Stimulated activated naive CD4-positive, alpha-beta T cell (primary cell): Measurements from ENCODE around the gene WDR64.

Experiments used
- DNase-seq, 6 experiments: peaks; one replicate each; lab custom pipeline; 2025; lab: John Stamatoyannopoulos, UW

The WDR64 gene

DNA sequence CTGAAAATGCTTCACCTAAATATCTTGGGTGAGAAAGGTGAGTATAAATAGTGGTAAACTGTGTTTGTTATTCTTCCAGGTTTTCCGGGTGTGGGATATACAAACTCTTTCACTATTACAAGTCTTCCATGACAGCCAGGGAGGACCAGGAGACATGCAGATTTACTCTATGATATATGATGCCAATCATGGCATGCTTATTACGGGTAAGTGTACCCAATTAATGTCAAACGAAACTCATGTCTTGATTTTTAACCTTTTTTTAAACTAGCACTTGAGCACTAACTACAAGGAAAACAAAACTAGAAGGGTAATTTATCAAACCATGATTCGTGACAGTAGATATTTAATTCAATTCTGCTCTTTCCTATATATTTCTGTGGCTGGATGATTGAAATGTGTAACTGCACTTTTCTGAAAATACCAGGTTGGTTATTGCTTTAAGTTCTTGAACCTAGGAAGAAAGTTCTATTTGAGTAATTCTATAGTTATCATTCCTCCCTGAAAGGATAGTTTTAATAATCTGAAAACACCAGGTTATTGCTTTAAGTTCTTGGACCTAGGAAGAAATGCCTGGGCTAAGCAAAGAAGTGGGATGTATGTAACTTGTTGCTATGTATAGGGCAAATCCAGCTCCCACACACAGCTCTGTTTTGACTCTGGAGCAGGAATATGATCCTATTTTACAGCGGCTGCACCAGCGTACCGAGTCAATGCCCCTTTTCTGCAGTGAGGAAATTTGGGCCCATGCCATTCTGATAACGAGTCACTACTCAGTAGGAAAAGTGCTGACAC lies 86.4 kb downstream of the WDR64 start:
- DNase-seq, result no peak

DNA sequence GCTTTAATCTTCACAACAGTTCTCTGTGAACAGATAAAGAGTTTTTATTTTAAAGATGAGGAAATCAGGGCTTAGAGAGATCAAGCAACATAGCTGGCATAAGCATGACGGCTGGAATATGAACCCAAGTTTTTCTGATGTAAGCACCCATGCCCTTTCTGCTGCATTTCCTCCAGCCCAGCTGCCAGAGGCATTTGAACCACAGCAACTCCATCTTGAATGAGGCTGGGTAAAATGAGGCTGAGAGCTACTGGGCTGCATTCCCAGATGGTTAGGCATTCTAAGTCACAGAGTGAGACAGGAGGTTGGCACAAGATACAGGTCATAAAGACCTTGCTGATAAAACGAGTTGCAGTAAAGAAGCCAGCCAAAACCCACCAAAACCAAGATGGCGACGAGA lies 90.0 kb downstream of the WDR64 start:
- DNase-seq, result no peak

DNA sequence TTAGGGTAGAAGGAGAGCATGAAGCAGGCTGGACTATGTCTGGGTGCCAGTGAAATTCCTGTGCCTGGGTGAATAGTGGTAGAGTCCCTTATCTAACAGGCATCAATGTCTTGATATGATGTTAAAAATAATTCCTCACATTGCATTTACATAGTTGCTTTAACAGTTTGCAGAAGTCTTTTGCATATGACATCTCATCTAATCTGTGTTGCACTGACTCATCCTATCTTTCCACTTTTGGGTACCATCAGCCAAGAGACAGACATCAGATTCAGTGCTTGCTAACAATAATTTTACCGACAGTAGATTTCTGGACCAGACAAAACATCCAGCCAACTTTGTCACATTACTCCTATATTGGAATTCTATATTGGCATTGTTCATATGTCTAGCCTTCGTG lies 92.5 kb downstream of the WDR64 start:
- DNase-seq, result no peak

DNA sequence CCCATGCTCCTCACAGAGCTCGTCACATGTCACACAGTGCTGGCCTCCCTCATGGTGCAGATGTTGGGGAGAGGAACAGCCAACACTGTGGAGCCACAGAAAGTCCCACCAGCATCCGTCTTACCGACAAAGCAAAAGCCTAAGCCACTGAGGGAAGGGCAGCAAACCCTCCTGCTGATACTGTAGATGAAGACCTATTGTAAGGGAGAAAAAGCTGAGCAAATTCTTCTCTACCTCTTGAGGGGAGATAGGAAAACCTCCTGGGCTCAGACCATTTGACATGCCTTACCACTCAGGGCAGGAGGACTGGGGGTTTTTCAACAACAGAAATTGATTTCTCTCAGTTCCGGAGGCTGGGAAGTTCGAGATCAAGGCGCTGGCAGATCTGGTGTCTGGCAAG lies 95.9 kb downstream of the WDR64 start:
- no peak for DNase-seq

DNA sequence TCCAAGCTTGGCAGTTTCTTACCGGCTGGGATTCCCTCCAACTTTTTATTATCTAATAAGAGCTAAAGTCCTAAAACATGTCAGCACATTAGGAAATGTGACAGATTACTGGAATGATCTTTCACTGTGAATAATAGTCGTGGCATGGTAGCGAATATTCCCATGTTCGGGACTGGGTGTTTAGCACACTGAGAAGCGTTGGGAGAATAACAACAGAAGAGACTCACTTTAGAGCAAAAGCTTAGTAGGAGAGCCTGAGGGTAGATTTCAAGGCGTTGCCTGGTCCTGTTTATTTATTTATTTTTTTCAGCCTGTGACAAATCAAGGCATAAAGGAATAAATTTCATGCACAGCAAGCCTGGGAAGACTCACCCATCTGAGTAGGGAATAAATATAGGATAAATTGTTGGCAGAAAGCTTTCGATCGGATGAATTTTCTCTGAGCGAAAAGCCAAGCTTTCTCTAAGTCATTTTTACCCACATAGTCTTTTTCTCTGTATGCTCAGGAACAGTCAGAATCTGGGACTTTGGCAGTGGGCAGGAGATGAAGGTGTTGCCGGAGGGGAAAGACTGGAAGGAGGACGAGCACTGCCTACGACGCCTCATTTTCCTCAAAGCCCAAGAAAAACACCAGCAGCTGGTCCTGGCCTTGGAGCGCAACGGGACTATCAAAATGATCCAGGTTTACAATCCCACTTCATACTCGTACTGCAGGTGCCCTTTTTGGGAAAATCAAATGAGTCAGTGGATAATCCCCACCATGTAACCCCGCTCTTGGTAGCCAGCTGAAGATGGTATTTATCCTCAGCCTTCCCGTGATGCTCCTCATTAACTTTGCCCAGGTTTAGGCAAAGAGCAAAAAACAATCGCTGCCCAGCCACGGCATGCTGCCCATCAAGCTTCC lies 97.2 kb downstream of the WDR64 start:
- no peak for DNase-seq

DNA sequence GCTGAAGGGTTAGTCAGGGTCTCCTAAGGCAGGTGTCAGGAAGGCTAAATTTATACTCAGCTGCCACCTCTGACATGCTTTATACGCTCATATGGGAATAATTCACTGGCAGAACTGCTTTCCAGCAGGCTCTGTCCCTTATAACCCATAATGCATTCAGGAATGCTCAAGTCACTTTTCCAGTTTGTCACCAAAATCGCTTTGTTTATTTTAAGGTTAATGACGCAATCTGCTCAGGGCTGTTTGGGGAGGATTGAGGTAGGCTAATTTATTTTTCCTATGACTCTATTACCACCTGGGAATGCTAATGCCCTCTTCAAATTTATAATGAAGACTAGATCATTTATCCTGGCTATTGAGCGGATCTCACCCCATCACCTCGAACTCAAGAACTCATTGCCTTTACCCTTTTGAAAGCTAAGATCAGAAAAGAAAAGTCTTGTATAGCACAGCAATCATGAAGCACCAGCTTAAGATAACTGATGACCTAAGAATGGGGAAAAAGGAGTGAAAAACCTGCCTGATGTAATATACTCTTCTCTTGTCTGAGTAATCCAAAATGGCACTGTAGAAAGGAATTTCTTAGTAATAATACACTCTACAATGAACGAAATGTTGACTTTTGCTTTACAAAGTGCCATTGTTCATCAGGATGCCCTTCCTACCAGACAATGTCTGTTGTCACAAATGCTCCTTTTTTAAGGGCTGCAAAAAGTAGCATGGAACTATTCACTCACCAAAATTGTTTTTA lies 98.0 kb downstream of the WDR64 start:
- DNase-seq, result no peak

DNA sequence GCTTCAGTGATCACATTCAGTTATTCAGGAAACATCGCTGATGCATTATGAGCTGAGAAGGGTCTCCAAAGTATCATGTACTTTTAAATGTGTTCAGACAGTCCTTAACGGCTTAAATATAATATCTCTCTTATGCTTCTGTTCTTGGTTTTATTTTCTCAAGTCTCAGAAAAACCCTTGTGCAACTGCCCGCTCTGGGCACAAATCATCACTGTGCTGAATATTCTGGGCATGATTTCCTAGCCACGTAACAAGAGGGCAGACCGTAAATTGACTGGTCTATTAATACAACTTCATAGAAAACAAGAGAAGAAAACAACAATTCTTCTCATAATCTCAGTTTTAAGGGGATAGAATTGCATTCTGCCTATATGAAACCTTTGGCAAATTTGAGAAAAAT lies 99.4 kb downstream of the WDR64 start:
- no peak for DNase-seq

DNA sequence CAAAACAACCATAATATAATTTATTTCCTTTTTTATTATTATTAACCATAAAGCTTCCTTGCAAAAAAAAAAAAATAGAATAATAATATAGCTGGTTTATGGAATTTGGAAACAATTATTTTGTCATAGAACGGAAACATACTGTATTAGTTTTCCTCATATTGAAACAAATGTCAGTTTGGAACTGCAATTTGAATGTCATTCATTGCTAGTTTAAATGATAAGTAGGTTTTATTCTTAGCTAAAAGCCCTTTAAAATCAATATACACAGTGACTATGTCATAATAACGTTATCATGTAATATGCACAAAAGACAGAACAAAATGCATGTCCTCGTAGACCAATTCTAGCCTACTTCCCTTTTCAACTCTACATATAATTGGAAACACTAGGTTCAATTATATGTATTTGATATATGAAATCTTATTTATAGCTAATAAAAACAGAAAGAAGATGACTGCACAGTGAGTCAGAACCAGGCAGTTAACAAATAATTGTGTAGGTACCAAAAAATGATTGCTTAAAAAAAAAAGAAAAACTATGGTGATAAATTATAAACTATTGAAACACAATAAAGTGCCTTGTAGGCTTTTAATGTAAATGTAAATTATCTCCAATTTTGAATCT lies 110.7 kb downstream of the WDR64 start:
- no peak for DNase-seq

DNA sequence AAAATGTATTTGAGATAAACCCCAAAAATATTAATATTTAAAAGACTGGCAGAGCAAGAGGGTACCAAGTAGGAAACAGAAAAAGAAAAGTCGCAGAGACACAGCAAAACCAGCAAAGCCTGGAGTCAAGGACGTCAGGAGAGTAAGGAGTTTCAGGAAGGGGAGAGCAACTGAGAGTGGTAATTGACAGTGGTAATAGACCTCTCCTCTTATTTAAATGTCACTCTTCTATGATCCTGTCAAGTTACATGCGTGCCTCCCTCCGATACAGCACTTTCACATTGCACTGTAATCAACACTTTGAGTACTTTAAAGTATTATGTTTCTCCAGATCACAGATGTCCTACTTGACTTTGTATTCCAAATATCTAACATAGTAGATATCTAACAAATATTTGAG lies 113.3 kb downstream of the WDR64 start:
- no peak for DNase-seq

DNA sequence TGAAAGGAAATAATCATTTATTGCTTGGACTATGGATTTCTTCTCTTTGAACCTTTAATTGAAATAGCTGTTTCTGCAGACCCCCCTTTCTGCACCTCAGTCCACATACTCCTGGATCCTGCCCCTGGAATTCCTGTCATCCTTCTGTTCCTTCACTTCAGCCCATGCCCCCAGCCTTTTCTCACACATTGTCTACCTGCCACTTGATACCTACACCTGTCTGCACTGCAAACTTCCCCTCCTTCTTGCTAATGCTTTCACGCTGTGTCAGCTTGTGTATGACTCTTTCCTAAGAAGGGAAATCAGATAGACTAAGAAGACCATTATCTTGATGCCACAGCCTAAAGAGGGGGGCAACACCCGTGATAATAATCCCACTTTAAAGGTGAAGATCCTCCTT lies 115.7 kb downstream of the WDR64 start:
- no peak for DNase-seq

DNA sequence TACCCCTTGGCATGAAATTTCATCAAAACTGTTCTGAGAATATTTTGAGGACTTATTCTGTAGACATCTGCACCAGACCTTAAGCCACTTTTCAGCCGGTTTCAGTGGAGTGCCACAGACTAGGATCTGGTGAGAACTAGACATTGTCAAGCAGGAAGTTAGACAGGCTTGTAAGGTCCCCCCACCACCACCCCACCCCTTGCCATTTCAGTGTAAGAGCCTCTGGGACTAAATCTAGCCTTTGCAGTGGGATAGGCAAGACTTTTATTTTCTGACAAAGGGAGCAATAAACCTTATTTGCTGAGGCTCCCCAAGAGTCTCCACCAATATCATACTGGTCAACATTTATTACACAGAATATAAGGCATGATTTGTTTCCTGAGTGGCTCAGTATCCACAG lies 118.0 kb downstream of the WDR64 start:
- DNase-seq, result no peak

DNA sequence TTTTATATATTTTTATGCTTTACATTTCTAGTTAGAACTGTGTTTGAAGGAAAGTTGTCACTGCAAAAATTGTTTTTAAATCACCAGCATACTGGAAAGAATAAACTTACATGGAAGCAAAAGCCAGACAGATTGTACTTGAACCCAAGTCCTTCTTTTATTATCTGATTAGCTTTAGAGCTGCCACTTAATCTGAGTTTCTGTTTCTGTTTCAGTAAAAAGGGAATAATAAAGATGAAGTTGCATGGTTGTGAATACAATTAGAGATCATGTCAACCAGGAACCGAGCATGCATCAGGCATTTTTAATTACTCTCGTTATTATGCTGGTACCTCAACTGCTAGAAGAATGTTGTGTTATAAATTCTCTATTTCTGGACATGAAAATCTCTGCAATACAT lies 119.0 kb downstream of the WDR64 start:
- DNase-seq, result no peak

DNA sequence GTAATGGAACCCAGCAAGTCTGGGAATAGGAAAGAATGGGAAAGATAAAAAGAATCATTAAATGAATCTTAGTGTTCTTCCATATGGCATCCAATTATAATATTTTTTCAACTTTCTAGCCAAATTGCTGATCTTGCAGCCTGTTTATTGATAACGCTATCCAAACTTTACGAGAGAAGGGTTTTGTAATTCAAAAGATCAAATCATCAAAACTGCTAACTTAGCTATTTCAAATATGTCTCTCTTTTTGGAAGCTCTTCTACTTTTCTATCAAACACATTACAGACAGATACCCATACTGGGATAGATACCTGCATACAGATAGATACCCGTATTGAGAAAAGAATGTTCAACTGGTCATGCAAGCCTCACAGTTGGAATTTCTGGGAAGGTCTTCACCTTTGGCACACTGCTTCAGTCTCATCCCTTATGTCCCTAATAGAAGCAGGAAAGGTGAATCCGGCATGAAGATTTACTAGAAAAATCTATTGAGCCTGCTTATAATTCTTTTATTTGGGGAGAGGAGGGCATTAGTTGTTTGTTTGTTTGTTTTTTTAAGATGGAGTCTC lies 120.9 kb downstream of the WDR64 start:
- DNase-seq, result no peak

DNA sequence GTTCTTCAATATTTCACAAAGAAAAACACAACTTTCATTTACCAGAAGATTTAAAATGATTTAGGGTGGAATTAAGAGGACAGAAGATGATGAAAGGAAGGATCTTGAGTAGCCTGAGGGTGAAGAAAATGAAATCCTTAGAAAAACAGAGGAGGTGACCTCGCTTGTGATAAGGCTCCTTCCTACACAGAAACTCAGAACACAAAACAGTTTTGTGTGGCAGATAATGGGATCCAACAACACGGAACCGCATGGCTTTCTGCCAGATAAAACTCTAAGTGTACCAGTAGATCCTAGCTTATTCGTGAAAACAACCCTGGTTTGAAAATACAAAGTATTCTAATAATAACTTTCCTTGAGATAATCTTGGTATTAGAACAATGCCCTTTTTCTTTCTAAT lies 121.9 kb downstream of the WDR64 start:
- DNase-seq, result no peak

DNA sequence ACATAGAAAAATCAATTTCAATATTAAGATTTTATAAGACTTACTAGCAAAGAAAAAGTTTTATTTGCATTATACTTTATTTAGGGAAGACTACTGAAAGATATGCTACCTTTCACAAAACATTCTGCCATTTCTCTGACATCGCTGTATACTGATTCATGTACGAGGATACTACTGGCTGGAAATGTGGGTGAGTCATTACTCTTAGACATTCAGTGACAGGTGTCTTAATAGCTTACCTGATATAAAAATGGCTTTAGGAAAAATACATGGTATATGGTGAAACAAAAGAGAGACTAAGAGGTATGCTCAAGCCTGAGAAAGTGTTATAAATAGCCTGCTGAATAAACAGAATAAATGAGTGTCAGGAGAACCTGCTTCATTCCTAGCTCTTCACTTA lies 122.9 kb downstream of the WDR64 start:
- DNase-seq, result no peak

DNA sequence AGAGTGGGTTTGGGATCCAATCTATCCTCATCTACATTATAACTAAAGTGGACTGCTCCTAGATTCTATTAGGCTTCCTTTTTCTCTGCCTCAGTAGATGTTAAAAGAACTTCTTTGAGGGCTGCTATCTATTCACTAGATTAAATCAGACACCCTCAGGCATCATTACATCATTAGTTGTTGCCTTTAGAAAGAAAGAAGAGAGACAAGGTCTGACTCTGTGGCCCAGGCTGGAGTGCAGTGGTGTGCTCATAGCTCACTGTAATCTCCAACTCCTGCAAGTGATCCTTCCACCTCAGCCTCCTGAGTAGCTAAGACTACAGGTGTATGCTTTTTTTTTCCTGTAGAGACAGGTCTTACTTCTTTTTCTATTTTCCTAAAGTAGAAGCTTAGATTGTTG lies 124.8 kb downstream of the WDR64 start:
- no peak for DNase-seq

DNA sequence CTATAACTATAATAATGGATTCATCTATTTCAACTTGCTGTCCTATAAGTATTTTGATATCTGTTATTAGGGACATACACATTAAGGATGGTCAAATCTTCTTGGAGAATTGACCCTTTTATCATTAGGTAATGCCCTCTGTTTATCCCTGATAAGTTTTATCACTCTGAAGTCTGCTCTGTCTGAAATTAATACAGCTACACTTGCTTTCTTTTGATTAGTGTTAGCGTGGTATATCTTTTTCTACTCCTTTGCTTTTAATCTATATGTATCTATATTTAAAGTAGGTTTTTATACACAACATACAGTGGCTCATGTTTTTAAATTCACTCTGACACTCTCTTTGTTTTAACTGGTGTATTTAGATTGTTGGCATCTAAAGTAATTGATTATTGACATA lies 126.0 kb downstream of the WDR64 start:
- no peak for DNase-seq

DNA sequence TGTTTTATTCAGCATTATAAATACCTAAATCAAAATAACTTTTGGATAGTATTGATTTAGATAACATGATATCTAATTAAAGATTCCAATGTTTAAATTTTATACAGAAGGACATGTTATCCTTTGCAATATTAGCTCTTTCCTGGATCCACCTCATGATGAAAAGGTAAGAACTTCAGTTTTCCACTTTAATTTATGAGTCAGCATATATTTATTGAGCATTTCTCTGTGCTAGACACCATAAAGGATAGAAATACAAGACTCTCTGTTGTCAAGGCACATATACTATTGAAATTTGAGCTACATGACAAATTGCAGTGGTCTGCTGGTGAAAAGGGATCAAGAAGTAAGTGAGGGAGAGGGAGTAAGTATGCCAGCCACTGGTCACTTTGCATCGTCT lies 127.8 kb downstream of the WDR64 start:
- no peak for DNase-seq

DNA sequence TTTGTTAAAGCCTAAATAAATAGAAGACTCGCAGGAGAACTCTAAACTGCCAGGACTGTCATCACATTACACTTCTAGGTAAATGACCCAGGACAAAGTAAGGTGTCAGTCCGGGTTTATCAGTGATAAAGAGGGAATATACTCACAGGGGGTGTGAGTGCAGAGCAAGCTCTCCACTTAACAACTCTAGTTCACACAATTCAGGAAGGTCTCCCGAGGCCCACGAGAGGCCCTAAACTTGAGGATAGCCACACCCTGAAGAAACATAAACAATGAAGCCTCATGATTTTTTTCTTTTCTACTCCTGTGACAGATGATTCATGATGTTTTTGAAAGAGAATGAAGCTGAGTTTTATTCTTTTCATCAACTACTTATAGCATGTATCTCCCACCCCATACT lies 130.3 kb downstream of the WDR64 start:
- no peak for DNase-seq

DNA sequence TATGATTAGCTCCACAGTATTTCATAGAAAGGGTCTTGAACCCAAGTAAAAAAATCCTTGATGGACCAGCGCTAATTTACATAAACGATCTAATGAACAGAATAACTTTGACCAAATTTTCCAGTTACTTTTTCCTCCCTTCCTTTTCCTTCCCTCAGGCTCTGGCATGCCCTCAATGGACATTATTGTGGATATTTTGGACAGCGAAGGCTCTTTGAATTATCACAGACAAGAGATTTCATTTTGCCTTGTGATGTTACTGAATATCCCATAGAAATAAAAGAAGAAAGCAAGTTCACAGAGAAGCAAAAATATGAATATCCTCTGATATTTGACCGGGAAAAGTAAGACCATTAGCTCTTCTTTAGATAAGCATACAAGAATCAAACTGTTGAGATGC lies 135.6 kb downstream of the WDR64 start:
- no peak for DNase-seq

DNA sequence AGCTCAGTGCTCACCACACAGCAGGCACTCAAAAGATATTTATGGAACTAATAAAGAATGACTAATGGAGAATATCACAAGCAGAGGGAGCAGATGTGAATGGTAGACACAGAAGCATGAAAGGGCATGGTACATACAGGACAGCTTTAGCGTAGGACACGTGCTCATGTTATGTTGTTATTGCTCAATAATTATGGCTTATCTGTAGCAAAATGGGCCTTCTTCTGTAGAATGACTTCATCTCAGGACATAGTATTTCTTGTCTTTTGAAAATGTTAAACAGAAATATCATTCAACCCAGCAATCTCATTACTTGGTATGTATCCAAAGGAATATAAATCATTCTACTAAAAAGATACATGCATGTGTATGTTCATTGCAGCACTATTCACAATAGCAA lies 137.0 kb downstream of the WDR64 start:
- DNase-seq, result no peak

DNA sequence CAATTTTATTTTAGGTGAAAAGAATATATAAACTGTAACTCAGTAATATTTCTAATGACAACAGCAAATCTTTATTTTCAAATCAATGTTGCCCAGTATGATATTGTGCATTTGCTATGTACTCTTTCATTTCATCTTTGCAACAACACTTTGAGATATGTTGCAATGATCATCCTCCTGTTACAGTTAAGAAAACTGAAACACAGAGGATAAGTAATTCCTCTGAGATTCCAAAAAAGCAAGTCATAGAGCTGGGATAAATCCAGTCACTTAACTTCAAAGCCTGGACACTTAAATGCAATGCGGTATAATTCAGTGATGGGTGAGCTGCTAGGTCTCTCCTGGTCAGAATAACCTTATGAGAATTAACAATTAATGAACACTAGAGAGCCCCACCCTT lies 147.3 kb downstream of the WDR64 start:
- no peak for DNase-seq
